ENCODE results near the gene PDGFRB. TPM values are rescaled to one million over a fixed set of nuclear protein-coding genes. Genes with fewer than 3 reads are reported as not detected.

The PDGFRB gene
- 100 to 1,000 TPM in 3 of 4 donors, 10 to 100 TPM in 1; 87.5 to 161 (median 113) TPM for total RNA-seq

GRCh38 chr5:150155258-150156026 is at the start of gene PDGFRB:
PDGFRB (minus strand) TSS chr5:150155845; CDS start chr5:150137047, 18,798 bp downstream.
- Histone ChIP-seq H3K36me3 (peaks cover 0 to 17% of the 10 kb centered on the region in 2 donors), H3K4me1 (peaks cover 0 to 71% (median 25%) of the 10 kb centered on the region in 3 donors), H3K27me3 (no peaks in the 10 kb centered on the region), H3K27ac (peak within 1 kb of the TSS; percentile 81 to 93 (median 90)), H3K9me3 (no peaks in the 10 kb centered on the region), H3K4me3 (peak within 1 kb of the TSS; percentile 63 to 66)
- peak; percentile 95 for ATAC-seq
- WGBS, 2 donors (ENCODE audit: low coverage in 1 of 2) = 3% methylated on average over 8 of the region's 17 CpGs; no CpG with 5 or more reads in 1 of the 2 donors
- peak; percentile 76 to 82 for TF ChIP-seq POLR2A (IDR thresholded peaks at IDR 0.05)
- peak; percentile 76 for TF ChIP-seq POLR2AphosphoS5 (IDR thresholded peaks at IDR 0.05)
- no peak for TF ChIP-seq EP300 (IDR thresholded peaks at IDR 0.05)
- TF ChIP-seq, protein P1, sequence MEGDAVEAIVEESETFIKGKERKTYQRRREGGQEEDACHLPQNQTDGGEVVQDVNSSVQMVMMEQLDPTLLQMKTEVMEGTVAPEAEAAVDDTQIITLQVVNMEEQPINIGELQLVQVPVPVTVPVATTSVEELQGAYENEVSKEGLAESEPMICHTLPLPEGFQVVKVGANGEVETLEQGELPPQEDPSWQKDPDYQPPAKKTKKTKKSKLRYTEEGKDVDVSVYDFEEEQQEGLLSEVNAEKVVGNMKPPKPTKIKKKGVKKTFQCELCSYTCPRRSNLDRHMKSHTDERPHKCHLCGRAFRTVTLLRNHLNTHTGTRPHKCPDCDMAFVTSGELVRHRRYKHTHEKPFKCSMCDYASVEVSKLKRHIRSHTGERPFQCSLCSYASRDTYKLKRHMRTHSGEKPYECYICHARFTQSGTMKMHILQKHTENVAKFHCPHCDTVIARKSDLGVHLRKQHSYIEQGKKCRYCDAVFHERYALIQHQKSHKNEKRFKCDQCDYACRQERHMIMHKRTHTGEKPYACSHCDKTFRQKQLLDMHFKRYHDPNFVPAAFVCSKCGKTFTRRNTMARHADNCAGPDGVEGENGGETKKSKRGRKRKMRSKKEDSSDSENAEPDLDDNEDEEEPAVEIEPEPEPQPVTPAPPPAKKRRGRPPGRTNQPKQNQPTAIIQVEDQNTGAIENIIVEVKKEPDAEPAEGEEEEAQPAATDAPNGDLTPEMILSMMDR (IDR thresholded peaks at IDR 0.05) = peak in 1 of 4 experiments; percentile 8

DNA sequence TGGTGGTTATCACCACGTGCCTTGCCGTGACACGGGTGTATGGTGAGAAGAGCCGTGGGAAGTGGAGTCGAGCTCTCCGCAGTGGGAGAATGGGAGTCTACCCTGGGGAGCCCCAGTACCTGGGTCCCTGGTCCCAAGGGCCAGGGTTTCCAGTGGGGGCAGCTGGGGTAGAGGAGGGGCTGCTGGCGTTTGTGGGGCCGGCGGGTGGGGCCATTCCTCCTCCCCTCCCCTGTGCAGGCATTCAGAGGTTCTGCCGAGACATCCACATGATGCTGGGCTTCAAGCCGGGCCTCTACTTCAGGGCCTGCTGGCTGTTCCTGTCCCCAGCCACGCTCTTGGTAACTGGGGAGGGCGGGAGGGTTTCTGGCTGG is 48.9 kb upstream of the PDGFRB start:
- Histone ChIP-seq H3K4me1 (no peaks in the 10 kb centered on the region), H3K27me3 (peaks cover 5% of the 10 kb centered on the region), H3K27ac (no peak overlapping the region), H3K9me3 (no peaks in the 10 kb centered on the region), H3K36me3 (no peaks in the 10 kb centered on the region), H3K4me3 (no peak overlapping the region)
- no peak for ATAC-seq
- TF ChIP-seq, protein P1 (IDR thresholded peaks at IDR 0.05) = no peak
- TF ChIP-seq POLR2A (IDR thresholded peaks at IDR 0.05) (no peak), POLR2AphosphoS5 (IDR thresholded peaks at IDR 0.05) (no peak), EP300 (IDR thresholded peaks at IDR 0.05) (no peak)
- WGBS, 2 donors (ENCODE audit: low coverage in 1 of 2) = 100% methylated on average over 4 of the region's 13 CpGs; no CpG with 5 or more reads in 1 of the 2 donors

- H3K9me3 ChIP-seq = no peaks in the 10 kb centered on the region
- H3K36me3 ChIP-seq = no peaks in the 10 kb centered on the region
- no peak overlapping the region for H3K27ac ChIP-seq
- no peak for TF ChIP-seq EP300 (IDR thresholded peaks at IDR 0.05)
- TF ChIP-seq, protein P1 (IDR thresholded peaks at IDR 0.05) = no peak
- no peak for TF ChIP-seq POLR2A (IDR thresholded peaks at IDR 0.05)
- TF ChIP-seq POLR2AphosphoS5 (IDR thresholded peaks at IDR 0.05) = no peak
- peaks cover 2% of the 10 kb centered on the region for H3K27me3 ChIP-seq
- ATAC-seq = no peak
- H3K4me1 ChIP-seq = no peaks in the 10 kb centered on the region
- 63 to 85% methylated on average over 2 to 5 of the region's 12 CpGs for WGBS, 2 donors (ENCODE audit: low coverage in 1 of 2)
- no peak overlapping the region for H3K4me3 ChIP-seq
Measured at GRCh38 chr5:150203832-150204589, 48.4 kb upstream of the PDGFRB start.

- Histone ChIP-seq H3K4me3 (no peak overlapping the region), H3K36me3 (no peaks in the 10 kb centered on the region), H3K27ac (no peak overlapping the region), H3K9me3 (no peaks in the 10 kb centered on the region), H3K4me1 (no peaks in the 10 kb centered on the region), H3K27me3 (no peaks in the 10 kb centered on the region)
- ATAC-seq = no peak
- 87% methylated on average over 6 of the region's 10 CpGs; no CpG with 5 or more reads in 1 of the 2 donors for WGBS, 2 donors (ENCODE audit: low coverage in 1 of 2)
- TF ChIP-seq EP300 (IDR thresholded peaks at IDR 0.05) (no peak), POLR2AphosphoS5 (IDR thresholded peaks at IDR 0.05) (no peak), POLR2A (IDR thresholded peaks at IDR 0.05) (no peak)
- TF ChIP-seq, protein P1 (IDR thresholded peaks at IDR 0.05) = no peak
Measured at GRCh38 chr5:150202501-150202900, 46.9 kb upstream of the PDGFRB start.
